ENCODE results near the gene AGAP1. TPM values are rescaled to one million over a fixed set of nuclear protein-coding genes. Genes with fewer than 3 reads are reported as not detected.

The AGAP1 gene
- total RNA-seq, 1 donor from 2014 or later = 33.4 TPM

DNA sequence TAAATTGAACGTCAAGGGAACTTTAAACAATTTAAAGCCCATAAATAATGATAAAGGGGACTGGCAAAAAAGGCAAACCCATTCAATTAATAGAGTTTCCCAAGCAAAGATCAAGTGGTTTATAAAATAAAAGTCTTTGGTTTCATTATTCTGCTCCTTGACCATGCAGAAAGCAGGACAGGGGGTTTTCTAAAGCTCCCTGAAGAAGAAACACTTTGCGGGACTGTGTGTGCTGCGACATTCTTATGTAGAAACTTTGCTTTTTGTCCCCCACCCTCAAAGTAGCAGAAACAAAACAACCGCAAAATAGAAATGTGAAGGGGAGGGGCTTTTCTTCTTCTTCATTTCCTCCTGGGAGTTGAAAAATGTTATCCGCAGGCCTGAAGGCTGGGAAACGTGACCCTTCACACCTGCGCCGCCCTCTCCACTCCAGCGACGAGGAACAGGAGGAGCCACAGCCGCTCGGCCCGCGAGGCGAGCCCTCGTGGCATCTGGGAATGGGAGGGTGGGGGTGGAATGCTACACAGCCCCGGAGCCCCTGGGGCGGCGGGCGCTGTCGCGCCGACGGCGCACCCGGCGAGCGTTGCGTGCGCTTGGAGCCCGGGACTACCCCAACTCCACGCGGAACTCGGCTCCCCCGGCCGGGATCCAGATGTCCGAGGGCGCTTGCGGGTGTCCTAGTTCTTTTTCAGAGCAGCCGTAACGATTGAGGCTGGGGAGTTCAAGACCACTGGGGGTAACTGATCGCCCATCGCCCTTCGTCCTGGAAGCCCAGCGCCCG is 678.6 kb downstream of the AGAP1 start:
- DNase-seq (no peak), ATAC-seq (no peak)
- Histone ChIP-seq H3K9me3 (no peaks in the 10 kb centered on the region), H3K4me1 (peaks cover 8% of the 10 kb centered on the region), H3K27ac (no peak overlapping the region), H3K27me3 (peaks cover 98% of the 10 kb centered on the region), H3K4me3 (no peak overlapping the region), H3K36me3 (no peaks in the 10 kb centered on the region)
- intact Hi-C loops (cut with DNase I) = no loop called here
- TF ChIP-seq, protein P1, sequence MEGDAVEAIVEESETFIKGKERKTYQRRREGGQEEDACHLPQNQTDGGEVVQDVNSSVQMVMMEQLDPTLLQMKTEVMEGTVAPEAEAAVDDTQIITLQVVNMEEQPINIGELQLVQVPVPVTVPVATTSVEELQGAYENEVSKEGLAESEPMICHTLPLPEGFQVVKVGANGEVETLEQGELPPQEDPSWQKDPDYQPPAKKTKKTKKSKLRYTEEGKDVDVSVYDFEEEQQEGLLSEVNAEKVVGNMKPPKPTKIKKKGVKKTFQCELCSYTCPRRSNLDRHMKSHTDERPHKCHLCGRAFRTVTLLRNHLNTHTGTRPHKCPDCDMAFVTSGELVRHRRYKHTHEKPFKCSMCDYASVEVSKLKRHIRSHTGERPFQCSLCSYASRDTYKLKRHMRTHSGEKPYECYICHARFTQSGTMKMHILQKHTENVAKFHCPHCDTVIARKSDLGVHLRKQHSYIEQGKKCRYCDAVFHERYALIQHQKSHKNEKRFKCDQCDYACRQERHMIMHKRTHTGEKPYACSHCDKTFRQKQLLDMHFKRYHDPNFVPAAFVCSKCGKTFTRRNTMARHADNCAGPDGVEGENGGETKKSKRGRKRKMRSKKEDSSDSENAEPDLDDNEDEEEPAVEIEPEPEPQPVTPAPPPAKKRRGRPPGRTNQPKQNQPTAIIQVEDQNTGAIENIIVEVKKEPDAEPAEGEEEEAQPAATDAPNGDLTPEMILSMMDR (IDR thresholded peaks at IDR 0.05) = no peak

DNA sequence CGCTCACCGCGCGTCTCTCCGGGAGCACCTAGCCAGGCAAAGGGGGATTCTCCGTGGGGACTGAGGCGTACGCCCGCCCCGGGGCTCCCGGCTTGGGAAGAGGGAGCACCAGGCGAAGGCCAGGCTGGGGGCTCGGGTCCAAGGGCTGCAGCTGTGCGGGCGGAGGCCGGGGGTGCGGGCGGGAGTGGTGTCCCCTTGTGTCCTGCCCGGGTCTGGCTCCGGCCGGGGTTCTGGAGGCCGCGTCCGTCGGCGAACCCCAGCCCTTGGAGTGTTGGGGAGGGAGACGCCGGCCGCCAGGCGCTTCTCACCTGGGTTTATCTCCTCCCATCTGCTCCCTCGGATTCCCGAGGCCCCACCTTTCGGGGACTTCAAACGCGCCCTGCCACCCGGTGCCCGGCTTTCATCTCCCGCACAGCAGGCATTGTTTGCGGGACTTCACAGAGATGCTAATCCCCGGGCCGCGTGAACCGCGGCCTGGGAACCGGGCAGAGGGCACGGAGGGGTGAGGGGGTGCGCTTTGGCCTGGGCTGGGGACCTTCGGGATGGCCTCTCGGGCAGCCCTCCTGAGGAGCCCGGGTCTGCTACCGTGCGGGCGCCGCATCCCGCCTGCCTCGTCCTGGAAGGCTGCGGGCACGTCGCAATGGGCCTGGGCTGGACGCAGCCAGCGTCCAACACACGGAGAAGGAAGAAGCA is 679.3 kb downstream of the AGAP1 start:
- no peak for ATAC-seq
- Histone ChIP-seq H3K27ac (no peak overlapping the region), H3K27me3 (peaks cover 98% of the 10 kb centered on the region), H3K4me1 (peaks cover 12% of the 10 kb centered on the region), H3K9me3 (no peaks in the 10 kb centered on the region), H3K36me3 (no peaks in the 10 kb centered on the region), H3K4me3 (no peak overlapping the region)
- DNase-seq = peak; percentile 60
- TF ChIP-seq, protein P1 (IDR thresholded peaks at IDR 0.05) = no peak
- intact Hi-C loops (cut with DNase I) = no loop called here

DNA sequence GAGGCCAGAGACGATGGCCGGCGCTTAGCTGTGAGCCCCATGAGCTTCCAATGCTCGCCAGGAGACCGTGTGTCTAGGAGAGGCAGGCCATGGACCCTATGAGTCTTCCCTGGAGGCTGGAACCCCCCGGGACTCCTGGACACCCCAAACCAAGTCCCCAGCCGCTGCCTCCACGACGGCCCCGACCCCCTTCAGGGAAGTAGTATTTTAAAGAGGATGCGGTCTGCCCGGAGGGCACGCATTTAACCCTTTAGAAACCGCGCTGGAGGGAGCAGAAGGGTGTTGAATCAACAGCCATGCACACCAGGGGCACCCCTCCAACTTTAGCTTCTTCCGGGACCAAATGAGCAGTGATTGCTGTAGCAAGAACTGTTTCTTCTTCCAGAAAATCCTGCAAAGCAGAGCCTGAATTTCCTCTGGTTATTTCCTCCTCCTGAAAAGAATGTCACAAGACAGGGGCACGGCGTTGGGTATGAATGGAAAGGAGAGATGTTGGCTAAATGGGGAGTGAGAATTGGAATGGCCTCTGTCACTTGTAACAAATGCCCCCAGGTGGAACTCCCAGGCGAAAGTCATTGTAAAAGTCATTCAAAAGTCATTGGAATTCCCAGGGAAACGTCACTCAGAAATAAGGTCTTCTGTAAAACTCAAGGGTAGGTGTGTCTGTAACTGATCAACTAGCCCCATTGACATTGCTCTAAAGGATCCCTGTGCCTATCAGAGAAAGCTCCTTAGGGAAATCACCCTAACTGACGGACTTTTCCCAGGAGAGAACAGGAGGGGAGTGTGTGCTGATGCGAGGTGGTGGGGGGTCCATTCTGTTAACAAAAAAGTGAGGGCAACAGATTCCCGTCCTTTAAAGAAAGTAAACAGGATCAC is 680.1 kb downstream of the AGAP1 start:
- Histone ChIP-seq H3K27me3 (peaks cover 98% of the 10 kb centered on the region), H3K27ac (no peak overlapping the region), H3K9me3 (no peaks in the 10 kb centered on the region), H3K36me3 (no peaks in the 10 kb centered on the region), H3K4me1 (peaks cover 13% of the 10 kb centered on the region), H3K4me3 (no peak overlapping the region)
- intact Hi-C loops (cut with DNase I) = no loop called here
- ATAC-seq (no peak), DNase-seq (peak; percentile 46)
- TF ChIP-seq, protein P1 (IDR thresholded peaks at IDR 0.05) = no peak

DNA sequence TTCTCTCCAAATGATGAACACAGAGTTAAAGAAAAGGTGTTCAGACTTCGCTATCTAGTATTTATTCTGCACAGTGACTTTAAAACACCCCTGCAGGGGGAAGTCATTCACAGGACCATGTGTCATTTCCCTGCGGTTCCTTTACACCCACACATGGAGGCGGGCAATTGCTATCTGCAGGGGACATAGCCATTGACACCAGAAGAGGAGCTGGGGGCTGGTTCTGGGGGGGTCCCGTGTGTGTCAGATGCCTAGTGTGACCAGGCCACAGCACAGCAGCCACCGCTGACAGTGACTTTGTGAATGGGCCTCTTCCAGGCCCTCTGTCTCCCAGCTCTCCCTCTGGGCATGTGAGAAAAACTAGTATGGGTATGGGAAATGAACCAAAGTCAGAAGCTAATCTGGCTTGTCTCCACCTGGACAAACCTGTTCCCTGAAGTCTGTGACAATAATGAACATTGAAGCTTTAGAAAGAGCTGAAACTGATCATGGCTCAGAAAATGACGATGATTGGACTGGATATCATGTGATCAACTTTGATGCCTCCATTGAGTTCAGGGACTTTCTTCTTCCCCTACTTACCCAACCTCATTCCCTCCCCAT is 681.8 kb downstream of the AGAP1 start:
- DNase-seq (peak; percentile 64), ATAC-seq (peak; percentile 52)
- no peaks in the 10 kb centered on the region for H3K9me3 ChIP-seq
- peaks cover 17% of the 10 kb centered on the region for H3K4me1 ChIP-seq
- TF ChIP-seq, protein P1 (IDR thresholded peaks at IDR 0.05) = no peak
- no peak overlapping the region for H3K4me3 ChIP-seq
- intact Hi-C loops (cut with DNase I) = no loop called here
- no peak overlapping the region for H3K27ac ChIP-seq
- H3K27me3 ChIP-seq = peaks cover 98% of the 10 kb centered on the region
- H3K36me3 ChIP-seq = no peaks in the 10 kb centered on the region

DNA sequence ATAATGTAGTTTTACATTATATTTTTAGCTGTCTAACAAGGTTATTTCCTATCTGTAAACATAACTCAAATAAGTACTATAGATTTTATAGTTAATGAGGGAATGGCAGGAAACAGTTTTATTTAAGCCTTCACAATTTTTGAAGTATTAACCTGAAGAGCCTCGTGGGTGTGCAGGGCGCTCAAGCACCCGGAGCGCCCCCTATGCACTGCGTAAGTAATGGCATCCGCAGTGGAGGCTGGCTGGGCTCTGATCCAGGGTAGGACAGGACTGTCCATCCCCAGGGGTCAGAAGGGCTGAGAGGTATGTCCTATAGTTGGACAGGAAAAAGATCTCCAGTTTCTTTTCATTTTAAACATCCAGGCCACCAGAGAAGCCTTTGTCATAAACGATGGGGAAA is 682.6 kb downstream of the AGAP1 start:
- TF ChIP-seq, protein P1 (IDR thresholded peaks at IDR 0.05) = peak; percentile 38
- Histone ChIP-seq H3K4me1 (peaks cover 17% of the 10 kb centered on the region), H3K4me3 (no peak overlapping the region), H3K27ac (no peak overlapping the region), H3K27me3 (peaks cover 97% of the 10 kb centered on the region), H3K9me3 (no peaks in the 10 kb centered on the region), H3K36me3 (no peaks in the 10 kb centered on the region)
- peak; percentile 50 for DNase-seq
- peak; percentile 47 for ATAC-seq
- intact Hi-C loops (cut with DNase I) = no loop called here
